HG03108 (cell line): ENCODE measurements around the gene APOB.

ENCODE experiments used
- ATAC-seq: cut with Tn5 transposase; IDR thresholded peaks from one replicate; pipeline ENCODE4 v1.9.1; 2021; ENCODE audit warnings: moderate library complexity; ENCODE audit not compliant: unreplicated experiment

The APOB gene

GRCh38 chr2:21050164-21050563 lies 6.3 kb upstream of the APOB start:
- ATAC-seq = no peak

GRCh38 chr2:21047141-21048009 lies 3.5 kb upstream of the APOB start:
- no peak for ATAC-seq

- ATAC-seq = no peak
These were observed 2.6 kb upstream of the APOB start for GRCh38 chr2:21046506-21046905.

DNA sequence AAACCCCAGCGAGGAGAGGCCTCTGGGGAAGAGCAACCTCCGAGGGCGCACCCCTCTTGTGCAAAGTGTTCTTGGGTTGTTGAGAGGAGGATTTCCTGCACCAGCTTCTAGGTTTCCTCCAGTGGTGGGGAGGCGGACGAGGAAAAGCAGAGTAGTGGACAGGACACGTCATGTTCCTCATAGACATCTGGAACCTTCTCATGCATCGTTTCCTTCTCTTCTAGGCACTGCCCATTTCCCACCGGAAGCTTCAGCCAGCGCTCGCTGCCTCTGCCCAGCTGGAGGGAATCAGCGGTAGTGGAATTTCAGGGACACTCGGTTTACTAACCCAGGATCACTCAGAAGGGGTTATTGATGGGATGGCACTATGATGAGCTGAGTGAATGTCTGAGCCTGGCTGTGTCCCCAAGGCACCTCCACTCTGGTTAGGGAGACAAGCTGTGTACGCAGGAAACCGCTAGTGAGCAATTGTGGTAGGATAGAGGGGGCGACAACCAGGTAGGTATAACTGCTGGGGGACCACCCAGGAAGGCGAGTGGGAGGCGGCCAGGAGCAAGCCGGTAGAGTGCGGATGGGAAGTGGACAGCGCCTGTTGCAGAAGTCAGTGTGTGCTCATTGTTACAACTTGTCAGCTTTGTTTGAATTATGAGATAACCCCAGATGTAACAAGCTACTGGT lies 960 bp upstream of the APOB start:
- ATAC-seq = no peak

DNA sequence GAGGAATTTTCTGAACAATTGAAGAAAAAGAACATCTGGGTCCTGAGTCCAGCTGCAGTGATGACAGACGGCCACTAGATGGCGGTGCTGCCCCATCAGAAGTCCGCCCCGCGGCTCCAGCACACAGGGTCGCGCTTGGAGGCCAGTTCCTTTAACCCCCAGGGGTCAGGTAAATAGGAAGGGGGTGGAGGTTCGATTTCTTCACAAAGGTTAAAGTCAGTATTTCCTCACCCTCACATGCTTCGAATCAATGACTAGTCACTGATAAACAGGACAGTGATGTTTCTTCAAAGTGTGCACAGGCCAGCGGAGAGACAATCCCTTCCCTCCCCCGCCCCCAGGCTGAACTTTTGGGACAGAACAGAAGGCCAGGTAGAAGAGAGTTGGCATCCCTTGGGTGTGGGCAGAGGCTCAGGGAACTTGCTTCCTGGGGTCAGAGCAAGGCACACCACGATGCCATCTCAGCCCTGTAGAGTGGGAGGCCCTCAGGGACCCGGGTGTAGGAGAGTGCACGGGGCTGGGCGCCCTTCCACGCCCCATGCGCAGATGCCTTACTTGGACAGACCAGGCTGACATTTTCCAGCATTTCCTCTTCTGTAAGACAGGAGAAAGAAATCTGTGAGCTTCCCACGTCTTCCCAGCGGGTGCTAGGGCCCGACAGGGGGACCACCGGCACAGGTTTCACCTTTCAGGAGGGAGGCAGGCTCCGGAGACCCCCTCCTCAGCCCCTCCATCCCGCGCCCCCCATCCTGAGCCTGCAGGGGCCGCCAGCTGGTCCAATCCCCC lies 722 bp downstream of the APOB start:
- no peak for ATAC-seq

GRCh38 chr2:21042708-21042957 lies 1.2 kb downstream of the APOB start:
- no peak for ATAC-seq

DNA sequence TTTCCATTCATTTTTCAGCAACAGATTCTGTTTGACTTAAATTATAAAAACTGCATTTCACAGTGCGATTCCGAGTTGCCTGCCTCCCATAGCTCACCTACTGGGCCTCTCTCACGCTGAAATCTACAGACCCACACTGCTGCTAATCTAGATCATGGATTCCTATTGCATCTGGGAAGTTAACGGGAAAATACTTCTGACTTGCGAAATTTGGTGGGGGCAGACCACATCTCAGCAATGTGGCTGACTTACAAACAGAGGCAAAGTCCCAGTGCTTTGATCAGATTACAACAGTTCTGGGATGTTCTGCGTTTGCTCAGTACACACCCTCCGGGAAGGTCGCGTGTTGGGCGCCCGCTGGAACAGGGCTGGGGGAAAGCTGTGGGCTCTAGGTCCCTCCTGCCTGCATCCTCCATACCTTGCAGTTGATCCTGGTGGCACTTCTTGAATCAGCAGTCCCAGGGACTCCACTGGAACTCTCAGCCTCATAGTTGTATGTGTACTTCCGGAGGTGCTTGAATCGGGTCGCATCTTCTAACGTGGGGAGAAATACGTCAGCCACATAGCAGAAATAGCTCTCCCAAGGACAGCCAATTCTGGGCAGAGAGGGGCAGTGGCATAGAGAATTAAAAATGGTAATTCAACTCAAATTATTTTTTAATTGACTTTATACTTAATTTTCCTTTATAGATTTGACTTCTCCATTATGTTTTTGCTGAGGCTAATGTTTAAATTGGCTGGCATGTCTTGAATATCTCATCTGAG lies 1.7 kb downstream of the APOB start:
- ATAC-seq = no peak

- no peak for ATAC-seq
These were observed 2.4 kb downstream of the APOB start for GRCh38 chr2:21041462-21041861.

- no peak for ATAC-seq
These were observed 3.1 kb downstream of the APOB start for GRCh38 chr2:21040468-21041377.

DNA sequence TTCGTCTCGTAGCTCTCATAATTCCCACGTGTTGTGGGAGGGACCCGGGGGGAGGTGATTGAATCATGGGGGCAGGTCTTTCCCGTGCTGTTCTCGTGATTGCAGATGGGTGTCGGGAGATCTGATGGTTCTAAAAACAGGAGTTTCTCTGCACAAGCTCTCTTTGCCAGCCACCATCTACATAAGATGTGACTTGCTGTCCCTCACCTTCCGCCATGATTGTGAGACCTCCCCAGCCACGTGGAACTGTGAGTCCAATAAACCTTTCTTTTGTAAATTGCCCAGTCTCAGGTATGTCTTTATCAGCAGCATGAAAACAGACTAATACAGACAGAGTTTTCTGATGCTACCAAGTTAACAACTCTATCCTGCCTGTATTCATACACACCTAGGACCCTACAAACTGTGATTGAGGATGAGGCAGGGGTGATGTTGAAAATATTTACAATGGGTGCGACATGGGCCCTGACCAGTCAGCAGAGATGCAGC lies 3.9 kb downstream of the APOB start:
- ATAC-seq = no peak

GRCh38 chr2:21039080-21039556 lies 4.8 kb downstream of the APOB start:
- no peak for ATAC-seq

DNA sequence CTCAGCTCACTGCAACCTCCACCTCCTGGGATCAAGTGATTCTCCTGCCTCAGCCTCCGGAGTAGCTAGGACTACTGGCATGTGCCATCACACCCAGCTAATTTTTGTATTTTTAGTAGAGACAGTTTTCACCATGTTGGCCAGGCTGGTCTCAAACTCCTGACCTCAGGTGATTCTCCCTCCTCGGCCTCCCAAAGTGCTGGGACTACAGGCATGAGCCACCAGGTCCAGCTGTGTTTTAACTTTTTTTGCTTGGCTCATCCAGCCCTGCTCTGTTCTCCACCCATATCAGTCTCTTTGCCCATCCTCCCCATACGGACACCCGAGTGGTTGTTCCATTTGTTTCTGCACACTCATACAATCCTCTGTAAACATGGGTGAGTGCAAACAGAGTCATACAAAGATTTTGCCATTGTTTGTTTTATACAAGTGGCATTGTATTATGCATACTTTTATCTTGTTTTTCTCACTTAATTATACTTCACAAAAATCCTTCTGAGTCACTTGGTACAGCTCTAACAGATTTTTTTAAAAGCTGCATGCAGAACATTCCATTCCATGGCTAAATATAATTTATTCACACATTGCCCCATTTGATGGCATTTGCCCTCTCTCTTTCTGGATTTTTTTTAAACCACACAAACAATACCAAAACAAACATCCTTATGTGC lies 5.3 kb downstream of the APOB start:
- ATAC-seq = no peak

- no peak for ATAC-seq
These were observed 6.2 kb downstream of the APOB start for GRCh38 chr2:21037671-21038108.

DNA sequence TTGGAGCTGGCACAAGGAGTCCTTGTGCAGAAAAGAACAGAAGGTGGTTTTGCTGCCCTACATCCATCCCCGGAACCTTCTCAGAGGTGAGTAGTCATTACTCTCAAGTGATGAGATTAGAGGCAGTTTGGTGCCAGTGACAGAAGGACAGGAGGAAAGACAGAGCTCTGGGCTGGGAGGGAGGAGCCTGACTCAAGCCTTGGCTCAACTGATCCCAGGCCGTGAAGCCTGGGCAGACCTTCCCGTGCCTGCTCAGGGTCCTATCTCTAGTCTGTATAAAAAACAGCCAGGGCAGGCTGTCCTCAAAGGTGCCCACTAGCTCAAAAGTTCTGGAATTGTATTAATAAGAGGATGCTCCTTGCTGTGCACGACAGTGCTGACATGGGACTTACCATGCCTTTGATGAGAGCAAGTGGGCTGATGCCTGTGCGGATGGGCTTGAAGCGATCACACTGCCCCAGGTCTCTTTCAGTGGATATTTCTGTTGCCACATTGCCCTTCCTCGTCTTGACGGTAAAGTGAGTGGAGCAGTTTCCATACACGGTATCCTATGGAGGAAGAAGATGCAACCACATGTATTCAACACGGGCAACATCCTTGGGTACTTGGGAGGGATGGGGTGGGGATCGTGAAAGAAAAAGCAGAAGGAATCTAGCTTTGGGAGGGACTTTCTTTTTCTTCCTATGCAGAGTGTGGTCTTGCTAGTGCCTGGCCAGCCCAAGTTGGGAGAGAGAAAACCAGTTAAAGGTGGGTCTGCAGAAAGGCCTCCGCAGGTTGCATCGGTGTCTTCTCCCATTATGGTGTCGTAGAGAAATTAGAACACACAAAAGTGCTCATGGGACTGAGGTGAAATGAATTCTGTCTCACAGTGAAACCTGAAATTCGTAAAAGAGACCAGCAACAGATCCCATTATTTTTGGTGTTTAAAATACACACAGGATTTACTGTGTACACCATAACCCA lies 6.9 kb downstream of the APOB start:
- ATAC-seq = no peak

GRCh38 chr2:21035974-21036707 lies 7.7 kb downstream of the APOB start:
- no peak for ATAC-seq

- ATAC-seq = no peak
These were observed 8.4 kb downstream of the APOB start for GRCh38 chr2:21035282-21035973.

DNA sequence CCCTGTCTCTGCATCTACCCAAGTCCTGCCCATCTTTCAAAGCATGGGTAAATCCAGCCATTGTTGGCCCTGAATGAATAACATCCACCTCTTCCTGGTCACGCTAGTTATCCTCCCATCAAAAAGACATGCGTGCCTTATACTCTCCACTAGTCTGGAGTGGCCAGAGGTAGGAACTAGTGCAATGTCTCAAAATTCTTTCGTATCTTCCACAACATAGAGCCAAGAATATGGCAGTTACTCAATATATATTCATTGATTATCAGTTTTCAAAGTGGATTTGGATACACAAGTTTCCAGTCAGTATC lies 8.9 kb downstream of the APOB start:
- no peak for ATAC-seq
